Loucy (cell line): Measurements from ENCODE around the gene MRPL19.
"Not testable (repeated sequence)": the region's sequence is repeated elsewhere in the genome, so short reads cannot be mapped to it uniquely, and the experiment has no call there.

Source experiments
- H2AFZ ChIP-seq: fragments of 200-600 bp; sonication (generic); 2 replicates; pipeline ENCODE4 v1.6.0; 2016; ENCODE audit warnings: antibody characterized with exemption, mild to moderate bottlenecking, low read length, moderate library complexity
- H3F3A ChIP-seq: fragments of 200-600 bp; 2 replicates; pipeline ENCODE4 v1.6.0; 2016; ENCODE audit warnings: antibody characterized with exemption, low read depth, mild to moderate bottlenecking
- H3K27me3 ChIP-seq: fragments of 200-600 bp; sonication (generic); 2 replicates; pipeline ENCODE4 v1.6.1; 2014; ENCODE audit warnings: low read length, mild to moderate bottlenecking; ENCODE audit not compliant: insufficient read depth, poor library complexity, severe bottlenecking
- H3K36me3 ChIP-seq: fragments of 200-600 bp; sonication (generic); 2 replicates; pipeline ENCODE4 v1.6.1; 2016; ENCODE audit warnings: low read length; ENCODE audit not compliant: insufficient read depth
- H3K4me1 ChIP-seq: fragments of 200-600 bp; sonication (generic); 2 replicates; pipeline ENCODE4 v1.5.1; 2014; ENCODE audit warnings: low read length, mild to moderate bottlenecking; ENCODE audit not compliant: insufficient read depth, poor library complexity, severe bottlenecking
- H3K4me2 ChIP-seq: fragments of 200-600 bp; sonication (generic); 2 replicates; pipeline ENCODE4 v1.6.0; 2014; ENCODE audit warnings: antibody characterized with exemption, low read length, low read depth, mild to moderate bottlenecking; ENCODE audit not compliant: poor library complexity, severe bottlenecking
- H3K4me3 ChIP-seq: fragments of 200-600 bp; sonication (generic); 2 replicates; pipeline ENCODE4 v1.5.1; 2014; ENCODE audit warnings: low read length, mild to moderate bottlenecking, mixed read lengths; ENCODE audit not compliant: poor library complexity, severe bottlenecking
- H3K79me2 ChIP-seq: fragments of 200-600 bp; sonication (generic); 2 replicates; pipeline ENCODE4 v1.6.1; 2014; ENCODE audit warnings: low read length; ENCODE audit not compliant: insufficient read depth
- H3K9ac ChIP-seq: fragments of 200-600 bp; sonication (generic); 2 replicates; pipeline ENCODE4 v1.6.0; 2014; ENCODE audit warnings: mild to moderate bottlenecking, low read depth, low read length, moderate library complexity; ENCODE audit not compliant: poor library complexity, severe bottlenecking
- H3K9me2 ChIP-seq: fragments of 200-600 bp; sonication (generic); replicated peaks from 2 replicates; pipeline ENCODE4 v1.6.1; 2016; ENCODE audit warnings: low read depth, low read length, mixed read lengths
- H3K9me3 ChIP-seq: fragments of 200-600 bp; sonication (generic); 2 replicates; pipeline ENCODE4 v1.6.1; 2014; ENCODE audit warnings: mild to moderate bottlenecking, antibody characterized with exemption, low read length, low read depth; ENCODE audit not compliant: insufficient read depth
- H4K20me1 ChIP-seq: fragments of 200-600 bp; sonication (generic); 2 replicates; pipeline ENCODE4 v1.6.0; 2014; ENCODE audit warnings: antibody characterized with exemption, low read length, mild to moderate bottlenecking; ENCODE audit not compliant: insufficient read depth, poor library complexity, severe bottlenecking
- CTCF ChIP-seq: fragments of 200-600 bp; sonication (generic); conservative IDR thresholded peaks from 2 replicates; pipeline ENCODE4 v1.5.1; 2014; ENCODE audit warnings: mild to moderate bottlenecking, antibody characterized with exemption, low read length
- EZH2phosphoT487 ChIP-seq: fragments of 200-600 bp; IDR thresholded peaks from 2 replicates; pipeline ENCODE4 v1.6.1; 2018; ENCODE audit warnings: antibody characterized with exemption, mild to moderate bottlenecking, moderate library complexity, borderline replicate concordance

The MRPL19 gene

GRCh38 chr2:75667884-75668283, 21.3 kb downstream of the MRPL19 start:
- H4K20me1 ChIP-seq = no peaks in the 10 kb centered on the region
- H3F3A ChIP-seq = no peaks in the 10 kb centered on the region
- TF ChIP-seq CTCF = no peak
- no peak for TF ChIP-seq EZH2phosphoT487
- no peak overlapping the region for H3K4me3 ChIP-seq
- no peaks in the 10 kb centered on the region for H3K79me2 ChIP-seq
- peaks cover 2% of the 10 kb centered on the region; the same call in 1 of the 2 replicates for H3K36me3 ChIP-seq
- no peak overlapping the region for H2AFZ ChIP-seq
- no peaks in the 10 kb centered on the region for H3K27me3 ChIP-seq
- no peaks in the 10 kb centered on the region for H3K9me2 ChIP-seq
- no peaks in the 10 kb centered on the region for H3K4me1 ChIP-seq
- no peak overlapping the region for H3K4me2 ChIP-seq
- no peak overlapping the region for H3K9ac ChIP-seq
- H3K9me3 ChIP-seq = no peaks in the 10 kb centered on the region

GRCh38 chr2:75675423-75675822, 28.8 kb downstream of the MRPL19 start:
- H3K9me2 ChIP-seq, H4K20me1 ChIP-seq, H3K4me1 ChIP-seq, H3F3A ChIP-seq, H3K36me3 ChIP-seq, H3K9me3 ChIP-seq, H3K79me2 ChIP-seq, H2AFZ ChIP-seq, H3K9ac ChIP-seq, H3K4me2 ChIP-seq, H3K27me3 ChIP-seq, H3K4me3 ChIP-seq: not testable (repeated sequence)

- H4K20me1 ChIP-seq = no peaks in the 10 kb centered on the region
- H3K9me3 ChIP-seq = no peaks in the 10 kb centered on the region
- no peaks in the 10 kb centered on the region for H3K9me2 ChIP-seq
- no peak overlapping the region for H3K4me2 ChIP-seq
- no peak for TF ChIP-seq CTCF
- no peak for TF ChIP-seq EZH2phosphoT487
- no peak overlapping the region for H3K4me3 ChIP-seq
- H3K27me3 ChIP-seq = no peaks in the 10 kb centered on the region
- no peak overlapping the region for H3K9ac ChIP-seq
- no peaks in the 10 kb centered on the region for H3K79me2 ChIP-seq
- H2AFZ ChIP-seq = no peak overlapping the region
- H3F3A ChIP-seq = no peaks in the 10 kb centered on the region
- no peaks in the 10 kb centered on the region for H3K36me3 ChIP-seq
- no peaks in the 10 kb centered on the region for H3K4me1 ChIP-seq
Measured at GRCh38 chr2:75675908-75676307, 29.3 kb downstream of the MRPL19 start.

GRCh38 chr2:75676464-75676863, 29.9 kb downstream of the MRPL19 start:
- no peaks in the 10 kb centered on the region for H3K36me3 ChIP-seq

More at GRCh38 chr2:75676464-75676863, 29.9 kb downstream of the MRPL19 start:
- H4K20me1 ChIP-seq = no peaks in the 10 kb centered on the region
- no peaks in the 10 kb centered on the region for H3K27me3 ChIP-seq
- no peaks in the 10 kb centered on the region for H3K9me3 ChIP-seq
- TF ChIP-seq EZH2phosphoT487 = no peak
- TF ChIP-seq CTCF = no peak
- no peak overlapping the region for H2AFZ ChIP-seq
- H3K4me1 ChIP-seq = no peaks in the 10 kb centered on the region
- no peak overlapping the region for H3K4me3 ChIP-seq
- no peak overlapping the region for H3K9ac ChIP-seq
- no peaks in the 10 kb centered on the region for H3K79me2 ChIP-seq
- no peaks in the 10 kb centered on the region for H3F3A ChIP-seq
- no peak overlapping the region for H3K4me2 ChIP-seq
- H3K9me2 ChIP-seq = no peaks in the 10 kb centered on the region
